Kidney tubule cell (primary cell): ENCODE measurements around the gene GFI1.
A peak's percentile ranks its signal among the peaks of the same experiment; 100 is the strongest.
"Not testable (repeated sequence)": the region's sequence is repeated elsewhere in the genome, so short reads cannot be mapped to it uniquely, and the experiment has no call there.

ENCODE experiments used
- DNase-seq: peaks from one replicate; pipeline ENCODE4 v3.0.0-alpha.2; 2018; ENCODE audit warnings: low spot score

The GFI1 gene

GRCh38 chr1:92464588-92465255, 22.0 kb downstream of the GFI1 start:
- no peak for DNase-seq

- DNase-seq, result no peak
Observed at GRCh38 chr1:92461364-92462097, 25.2 kb downstream of the GFI1 start.

- no peak for DNase-seq
Observed at GRCh38 chr1:92459871-92460320, 26.8 kb downstream of the GFI1 start.

DNA sequence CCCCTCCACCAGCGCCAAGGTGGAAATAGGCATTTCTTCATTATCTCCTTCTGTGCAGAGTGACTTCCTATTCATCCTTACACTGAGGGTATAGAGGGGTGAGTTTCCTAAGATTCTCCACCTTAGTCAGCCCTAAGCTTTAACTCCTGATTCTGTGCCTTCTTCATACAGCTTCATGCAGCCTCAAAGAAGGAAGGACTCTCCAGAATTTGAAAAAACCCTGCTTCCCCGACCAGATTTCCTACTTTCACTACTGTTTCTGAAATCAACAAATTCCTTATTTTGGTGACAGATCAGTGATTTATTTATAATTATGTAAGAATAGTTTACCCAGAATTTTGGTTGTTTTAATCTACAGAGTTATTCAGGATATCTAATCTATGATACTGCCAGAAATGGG, 28.6 kb downstream of the GFI1 start:
- no peak for DNase-seq

DNA sequence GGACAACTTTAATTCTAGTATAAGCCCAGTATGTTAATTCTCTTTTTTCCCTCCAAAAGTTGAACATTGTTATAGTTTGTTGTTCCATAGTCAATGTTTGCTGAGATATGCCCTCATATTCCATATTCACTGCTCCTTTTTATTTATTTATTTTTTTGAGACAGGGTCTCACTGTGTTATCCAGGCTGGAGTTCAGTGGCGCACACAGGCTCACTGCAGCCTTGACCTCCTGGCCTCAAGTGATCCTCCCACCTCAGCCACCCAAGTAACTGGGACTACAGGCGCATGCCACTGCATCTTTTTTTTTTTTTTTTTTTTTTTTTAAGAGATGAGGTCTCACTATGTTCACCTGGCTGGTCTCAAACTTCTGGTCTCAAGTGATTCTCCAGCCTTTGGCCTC, 38.7 kb downstream of the GFI1 start:
- DNase-seq, result no peak

GRCh38 chr1:92447033-92447681, 39.6 kb downstream of the GFI1 start:
- peak; percentile 22 for DNase-seq

- DNase-seq, result no peak
Observed at GRCh38 chr1:92446546-92446945, 40.2 kb downstream of the GFI1 start.

- no peak for DNase-seq
Observed at GRCh38 chr1:92445865-92446264, 40.9 kb downstream of the GFI1 start.

- peak; percentile 43 for DNase-seq
Observed at GRCh38 chr1:92444351-92444750, 42.4 kb downstream of the GFI1 start.

GRCh38 chr1:92443893-92444292, 42.8 kb downstream of the GFI1 start:
- DNase-seq, result no peak

GRCh38 chr1:92442351-92442750, 44.4 kb downstream of the GFI1 start:
- DNase-seq, result no peak

- DNase-seq, result no peak
Observed at GRCh38 chr1:92441697-92442342, 44.9 kb downstream of the GFI1 start.

- DNase-seq, result no peak
Observed at GRCh38 chr1:92441316-92441696, 45.4 kb downstream of the GFI1 start.

DNA sequence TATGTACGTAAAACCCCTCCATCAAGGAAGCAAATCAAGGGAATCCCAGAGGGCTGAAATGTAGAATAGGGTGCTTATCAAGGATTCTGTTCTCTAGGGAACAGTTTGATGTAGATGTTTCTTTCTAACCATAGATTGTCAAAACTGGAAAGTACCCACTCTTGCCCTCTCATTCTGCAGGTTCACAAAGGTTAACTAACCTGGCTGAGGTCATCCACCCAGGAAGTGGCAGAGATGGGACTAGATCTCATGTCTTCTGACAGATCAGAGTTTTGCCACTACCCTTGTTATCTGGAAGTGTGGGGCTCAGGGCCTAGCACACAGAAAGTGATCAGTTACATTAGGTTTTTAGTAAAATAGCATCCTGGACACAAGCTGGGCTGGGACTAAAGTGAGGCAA, 47.4 kb downstream of the GFI1 start:
- DNase-seq, result no peak

- DNase-seq, result not testable (repeated sequence)
Observed at GRCh38 chr1:92434572-92434971, 52.2 kb downstream of the GFI1 start.

- no peak for DNase-seq
Observed at GRCh38 chr1:92430030-92430429, 56.7 kb downstream of the GFI1 start.

GRCh38 chr1:92425617-92426016, 61.1 kb downstream of the GFI1 start:
- no peak for DNase-seq
